PC-3 (cell line): ENCODE measurements around the gene MED26. TPM values are rescaled to one million over a fixed set of nuclear protein-coding genes. Genes with fewer than 3 reads are reported as not detected.
"Not testable (repeated sequence)": the region's sequence is repeated elsewhere in the genome, so short reads cannot be mapped to it uniquely, and the experiment has no call there.

Experiments used
- ATAC-seq: fragments of 200-7000 bp; cut with Tn5 transposase; 2 replicates; pipeline ENCODE4 v1.9.1; 2020; ENCODE audit warnings: mild to moderate bottlenecking, moderate library complexity
- BruUV-seq: library from RNA; stranded (reverse); fragments of 400-500 nt; replicated peaks from 2 replicates; lab custom pipeline; 2021; lab: Mats Ljungman, UMichigan
- CTCF ChIA-PET: fragments of 300-600 bp; sonication (Branson Sonifier 250); formaldehyde crosslinking; loops from one replicate; lab custom pipeline; 2022; ENCODE audit warnings: antibody characterized with exemption; lab: Charles Lee
- POLR2A ChIA-PET: fragments of 300-600 bp; sonication (Branson Sonifier 250); formaldehyde crosslinking; loops from one replicate; lab custom pipeline; 2022; ENCODE audit warnings: antibody characterized with exemption; ENCODE audit not compliant: unreplicated experiment; lab: Charles Lee
- DNase-seq: peaks from one replicate; pipeline ENCODE4 v3.0.0-alpha.2; 2015
- H2AFZ ChIP-seq: fragments of 300-600 bp; sonication (generic); 2 replicates; pipeline ENCODE4 v1.6.0; 2016; ENCODE audit warnings: antibody characterized with exemption, low read length
- H3F3A ChIP-seq: fragments of 300-600 bp; sonication (generic); one replicate; pipeline ENCODE4 v1.6.0; 2017; ENCODE audit warnings: antibody characterized with exemption, low read length, control low read depth, mild to moderate bottlenecking; ENCODE audit not compliant: unreplicated experiment
- H3K27ac ChIP-seq: fragments of 300-600 bp; sonication (generic); 2 replicates; pipeline ENCODE4 v1.5.1; 2016; ENCODE audit warnings: mild to moderate bottlenecking, low read length
- H3K27me3 ChIP-seq: fragments of 300-600 bp; sonication (generic); 2 replicates; pipeline ENCODE4 v1.6.1; 2016; ENCODE audit warnings: low read length, mixed read lengths
- H3K36me3 ChIP-seq: fragments of 300-600 bp; sonication (generic); 2 replicates; pipeline ENCODE4 v1.6.1; 2016; ENCODE audit warnings: low read depth, mixed run types, low read length, mixed read lengths
- H3K4me1 ChIP-seq: fragments of 300-600 bp; sonication (generic); 2 replicates; pipeline ENCODE4 v1.5.1; 2016; ENCODE audit warnings: low read length; ENCODE audit not compliant: insufficient read depth
- H3K4me2 ChIP-seq: fragments of 300-600 bp; sonication (generic); 2 replicates; pipeline ENCODE4 v1.6.0; 2016; ENCODE audit warnings: low read length
- H3K4me3 ChIP-seq: fragments of 300-600 bp; sonication (generic); 2 replicates; pipeline ENCODE4 v1.5.1; 2016; ENCODE audit warnings: mild to moderate bottlenecking, low read length, mixed read lengths
- H3K79me2 ChIP-seq: fragments of 300-600 bp; sonication (generic); 2 replicates; pipeline ENCODE4 v1.6.1; 2017; ENCODE audit warnings: low read length, mixed read lengths
- H3K9ac ChIP-seq: fragments of 300-600 bp; sonication (generic); 2 replicates; pipeline ENCODE4 v1.6.0; 2016; ENCODE audit warnings: mild to moderate bottlenecking, low read length
- H3K9me2 ChIP-seq: fragments of 300-600 bp; sonication (generic); replicated peaks from 2 replicates; pipeline ENCODE4 v1.6.1; 2016; ENCODE audit warnings: mixed run types, low read length, mixed read lengths
- H3K9me3 ChIP-seq: fragments of 300-600 bp; sonication (generic); 2 replicates; pipeline ENCODE4 v1.6.1; 2016; ENCODE audit warnings: low read length, mixed read lengths
- H4K20me1 ChIP-seq: fragments of 300-600 bp; sonication (generic); 2 replicates; pipeline ENCODE4 v1.6.1; 2016; ENCODE audit warnings: low read length, mixed read lengths
- CTCF ChIP-seq: fragments of 300-600 bp; sonication (generic); conservative IDR thresholded peaks from 2 replicates; pipeline ENCODE4 v1.5.1; 2017; ENCODE audit warnings: antibody characterized with exemption, low read depth, mild to moderate bottlenecking, low read length
- EZH2 ChIP-seq: fragments of 300-600 bp; sonication (generic); IDR thresholded peaks from one replicate; pipeline ENCODE4 v1.6.1; 2017; ENCODE audit warnings: antibody characterized with exemption, mild to moderate bottlenecking, low read length; ENCODE audit not compliant: unreplicated experiment
- EZH2phosphoT487 ChIP-seq: fragments of 300-600 bp; sonication (generic); IDR thresholded peaks from 2 replicates; pipeline ENCODE4 v1.6.1; 2018; ENCODE audit warnings: mild to moderate bottlenecking, antibody characterized with exemption, low read length, borderline replicate concordance
- intact Hi-C: fragments of 100-400 bp; cut with micrococcal nuclease; formaldehyde crosslinking; loops from 2 replicates; pipeline ENCODE4 v1.9.0; 2023
- total RNA-seq: library from RNA; depleted of rRNA; stranded (reverse); fragments of >200 nt; gene quantifications from 2 replicates; pipeline ENCODE4 v1.2.3, GENCODE V29; 2014

The MED26 gene
- total RNA-seq, 1 experiment from 2014 or later, result 17.5 TPM

- no peak for ATAC-seq
- intact Hi-C loops, result no loop called here
- H3K36me3 ChIP-seq, result peaks cover 50% of the 10 kb centered on the region
- ChIA-PET POLR2A (no interaction called here), CTCF (no interaction called here)
- no peak overlapping the region for H3K4me2 ChIP-seq
- H3K27ac ChIP-seq, result no peak overlapping the region
- no TSS peak for BruUV-seq
- TF ChIP-seq EZH2phosphoT487 (no peak), CTCF (no peak), EZH2 (no peak)
- H3K4me3 ChIP-seq, result no peak overlapping the region
- DNase-seq, result no peak
- H3K9ac ChIP-seq, result no peak overlapping the region
- H3K4me1 ChIP-seq, result peaks cover 7% of the 10 kb centered on the region
- H2AFZ ChIP-seq, result no peak overlapping the region
- no peaks in the 10 kb centered on the region for H3K27me3 ChIP-seq
- H3K9me2 ChIP-seq, result no peaks in the 10 kb centered on the region
- no peaks in the 10 kb centered on the region for H3F3A ChIP-seq
- H4K20me1 ChIP-seq, result peaks cover 12% of the 10 kb centered on the region
- no peaks in the 10 kb centered on the region for H3K9me3 ChIP-seq
- H3K79me2 ChIP-seq, result peaks cover 41% of the 10 kb centered on the region
Measured at GRCh38 chr19:16654140-16654539, 26.1 kb upstream of the MED26 start.

DNA sequence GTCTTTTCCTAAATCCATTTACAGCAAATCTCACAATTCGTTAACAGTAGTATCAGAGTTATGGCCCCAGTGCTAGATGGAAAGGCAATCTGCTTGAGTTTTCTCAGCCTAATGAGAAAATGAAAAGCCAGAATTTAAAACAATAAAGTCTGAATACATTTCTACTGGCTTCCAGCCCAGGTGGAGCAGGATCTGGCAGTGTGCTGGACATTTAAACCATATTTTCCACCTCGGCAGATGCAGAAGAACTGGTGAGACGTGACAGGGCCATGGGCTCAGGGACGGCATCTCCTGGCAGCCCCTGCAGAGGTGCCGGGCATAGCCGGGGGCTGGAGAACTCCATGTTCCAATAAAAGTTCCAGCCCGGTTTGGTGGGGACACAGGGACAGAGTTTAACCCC is 24.9 kb upstream of the MED26 start:
- Histone ChIP-seq H3K9me2 (no peaks in the 10 kb centered on the region), H3K27ac (no peak overlapping the region), H3K27me3 (no peaks in the 10 kb centered on the region), H3K4me1 (no peaks in the 10 kb centered on the region), H3F3A (no peaks in the 10 kb centered on the region), H3K79me2 (peaks cover 28% of the 10 kb centered on the region), H3K9ac (no peak overlapping the region), H3K4me2 (no peak overlapping the region), H2AFZ (no peak overlapping the region), H4K20me1 (no peaks in the 10 kb centered on the region), H3K9me3 (no peaks in the 10 kb centered on the region), H3K4me3 (no peak overlapping the region), H3K36me3 (peaks cover 46% of the 10 kb centered on the region)
- ChIA-PET CTCF (no interaction called here), POLR2A (no interaction called here)
- intact Hi-C loops, result no loop called here
- TF ChIP-seq EZH2 (no peak), EZH2phosphoT487 (no peak), CTCF (no peak)
- ATAC-seq, result no peak
- BruUV-seq, result no TSS peak
- no peak for DNase-seq

DNA sequence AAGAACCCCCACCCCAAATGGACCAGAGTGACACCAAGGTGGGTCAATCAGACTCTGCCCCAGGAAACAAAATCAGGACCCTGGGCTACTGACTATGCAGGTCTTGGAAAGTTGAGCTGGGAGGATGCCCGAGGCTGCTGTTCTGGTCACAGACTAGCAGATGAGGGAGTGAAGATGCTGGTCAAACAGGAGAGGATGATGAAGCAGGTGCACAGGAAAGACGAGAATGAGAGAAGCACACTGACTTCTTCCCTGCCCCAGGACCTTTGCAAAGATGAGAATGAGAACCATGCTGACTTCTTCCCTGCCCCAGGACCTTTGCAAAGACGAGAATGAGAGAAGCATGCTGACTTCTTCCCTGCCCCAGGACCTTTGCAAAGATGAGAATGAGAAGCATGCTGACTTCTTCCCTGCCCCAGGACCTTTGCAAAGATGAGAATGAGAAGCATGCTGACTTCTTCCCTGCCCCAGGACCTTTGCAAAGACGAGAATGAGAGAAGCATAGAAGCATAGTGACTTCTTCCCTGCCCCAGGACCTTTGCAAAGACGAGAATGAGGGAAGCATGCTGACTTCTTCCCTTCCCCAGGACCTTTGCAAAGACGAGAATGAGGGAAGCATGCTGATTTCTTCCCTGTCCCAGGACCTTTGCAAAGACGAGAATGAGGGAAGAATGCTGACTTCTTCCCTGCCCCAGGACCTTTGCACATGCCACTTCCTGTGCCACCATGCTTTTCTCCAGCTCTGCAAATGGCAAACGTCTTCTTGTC is 23.6 kb upstream of the MED26 start:
- Histone ChIP-seq H3K36me3 (peaks cover 51% of the 10 kb centered on the region), H3K79me2 (peaks cover 17% of the 10 kb centered on the region)
- H3K9ac ChIP-seq, H3K9me2 ChIP-seq, BruUV-seq, H3K27me3 ChIP-seq, H2AFZ ChIP-seq, intact Hi-C loops, H3K4me3 ChIP-seq, H3F3A ChIP-seq, POLR2A ChIA-PET, H3K9me3 ChIP-seq, DNase-seq, H3K4me1 ChIP-seq, H3K27ac ChIP-seq, ATAC-seq, H3K4me2 ChIP-seq, H4K20me1 ChIP-seq, CTCF ChIA-PET: not testable (repeated sequence)
